GM10266 (cell line): Measurements from ENCODE around the gene HCST.

Experiments
- DNase-seq: peaks from one replicate; pipeline ENCODE4 v3.0.0; 2012; ENCODE audit errors: extremely low spot score
- CTCF ChIP-seq: IDR thresholded peaks from 2 replicates; pipeline ENCODE4 v1.5.1; 2012; ENCODE audit warnings: mild to moderate bottlenecking, low read depth; ENCODE audit not compliant: control insufficient read depth, insufficient read depth; ENCODE audit errors: missing control alignments

HCST gene

GRCh38 chr19:35860818-35861639 lies 41.3 kb upstream of the HCST start:
- TF ChIP-seq CTCF, result no peak
- no peak for DNase-seq

DNA sequence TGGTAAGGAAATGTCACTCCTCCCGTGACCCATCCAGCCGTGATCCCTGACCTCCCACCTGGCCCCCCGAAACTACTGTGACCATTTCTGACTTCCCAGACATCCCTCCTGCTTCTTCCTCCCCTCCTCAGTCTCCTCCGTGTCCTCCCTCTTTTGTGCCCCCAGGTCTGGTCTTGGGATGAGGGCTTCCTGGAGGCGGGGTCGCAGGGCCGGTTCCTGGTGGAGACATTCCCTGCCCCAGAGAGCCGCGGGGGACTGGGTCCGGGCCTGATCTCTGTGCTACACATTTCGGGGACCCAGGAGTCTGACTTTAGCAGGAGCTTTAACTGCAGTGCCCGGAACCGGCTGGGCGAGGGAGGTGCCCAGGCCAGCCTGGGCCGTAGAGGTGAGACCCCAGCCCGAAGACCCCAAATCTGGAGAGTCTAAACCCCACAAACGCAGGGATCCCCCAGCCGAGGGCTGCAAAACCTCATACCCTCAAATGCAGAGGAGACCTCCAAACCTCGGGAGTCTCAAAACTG lies 40.6 kb upstream of the HCST start:
- no peak for TF ChIP-seq CTCF
- DNase-seq, result no peak

GRCh38 chr19:35862528-35862927 lies 39.8 kb upstream of the HCST start:
- DNase-seq, result no peak

GRCh38 chr19:35863018-35863417 lies 39.3 kb upstream of the HCST start:
- no peak for TF ChIP-seq CTCF
- no peak for DNase-seq

More at GRCh38 chr19:35862528-35862927, 39.8 kb upstream of the HCST start:
- no peak for TF ChIP-seq CTCF

DNA sequence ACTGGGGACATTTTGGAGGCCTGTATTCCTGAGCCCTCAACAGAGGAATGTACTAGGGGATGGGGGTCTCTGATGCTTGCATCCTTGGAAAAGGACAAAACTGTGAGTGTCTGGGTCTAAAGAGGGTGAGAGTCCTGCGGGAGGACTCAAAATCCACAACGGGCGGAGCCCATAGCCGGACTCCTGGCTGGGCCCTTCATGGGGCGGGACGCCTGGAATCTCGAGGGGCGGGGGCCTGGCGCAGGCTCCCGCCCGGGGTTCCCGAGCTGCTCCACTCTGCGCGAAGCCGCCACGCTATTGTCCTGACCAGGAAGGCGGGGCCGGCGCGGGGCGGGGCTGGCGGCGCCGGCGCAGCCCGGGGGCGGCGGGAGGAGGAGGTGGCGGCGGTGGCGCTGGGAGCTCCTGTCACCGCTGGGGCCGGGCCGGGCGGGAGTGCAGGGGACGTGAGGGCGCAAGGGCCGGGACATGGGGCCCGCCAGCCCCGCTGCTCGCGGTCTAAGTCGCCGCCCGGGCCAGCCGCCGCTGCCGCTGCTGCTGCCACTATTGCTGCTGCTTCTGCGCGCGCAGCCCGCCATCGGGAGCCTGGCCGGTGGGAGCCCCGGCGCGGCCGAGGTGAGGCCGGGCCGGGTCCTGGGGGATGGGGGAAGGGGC lies 34.0 kb upstream of the HCST start, which contains the start of gene APLP1:
Gene APLP1 (plus strand): TSS at position 403 of the 651 bp plus-strand sequence. CDS start 63 bp downstream, at position 466.
- peak; percentile 83 for DNase-seq
- TF ChIP-seq CTCF, result no peak

- no peak for TF ChIP-seq CTCF
- no peak for DNase-seq
Measured at GRCh38 chr19:35868823-35869326, 33.5 kb upstream of the HCST start.
